Measurements from ENCODE around the gene MCOLN1.

DNA sequence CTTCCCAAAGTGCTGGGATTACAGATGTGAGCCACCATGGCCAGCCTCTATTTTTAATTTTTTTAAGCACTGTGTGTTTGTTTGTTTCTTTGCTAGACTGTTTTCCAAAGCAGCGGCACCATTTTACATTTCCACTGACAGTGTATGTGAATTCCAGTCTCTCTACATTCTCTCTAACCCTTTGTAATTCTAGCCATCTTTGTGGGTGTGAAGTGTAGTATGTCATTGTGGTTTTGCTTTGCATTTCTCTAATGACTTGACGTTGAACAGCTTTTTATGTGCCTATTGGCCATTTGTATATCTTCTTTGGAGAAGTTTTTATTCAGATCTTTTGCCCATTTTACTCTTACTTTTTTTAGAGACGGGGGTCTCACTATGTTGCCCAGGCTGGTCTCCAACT, 24.7 kb downstream of the MCOLN1 start:
- TF ChIP-seq CTCF (IDR thresholded peaks at IDR 0.05) (no peak), POLR2A (IDR thresholded peaks at IDR 0.05) (no peak)
